ENCODE results near the gene DDX52. TPM values are rescaled to one million over a fixed set of nuclear protein-coding genes. Genes with fewer than 3 reads are reported as not detected.

Gene DDX52
- total RNA-seq, 1 experiment from 2014 or later, result 65.4 TPM

DNA sequence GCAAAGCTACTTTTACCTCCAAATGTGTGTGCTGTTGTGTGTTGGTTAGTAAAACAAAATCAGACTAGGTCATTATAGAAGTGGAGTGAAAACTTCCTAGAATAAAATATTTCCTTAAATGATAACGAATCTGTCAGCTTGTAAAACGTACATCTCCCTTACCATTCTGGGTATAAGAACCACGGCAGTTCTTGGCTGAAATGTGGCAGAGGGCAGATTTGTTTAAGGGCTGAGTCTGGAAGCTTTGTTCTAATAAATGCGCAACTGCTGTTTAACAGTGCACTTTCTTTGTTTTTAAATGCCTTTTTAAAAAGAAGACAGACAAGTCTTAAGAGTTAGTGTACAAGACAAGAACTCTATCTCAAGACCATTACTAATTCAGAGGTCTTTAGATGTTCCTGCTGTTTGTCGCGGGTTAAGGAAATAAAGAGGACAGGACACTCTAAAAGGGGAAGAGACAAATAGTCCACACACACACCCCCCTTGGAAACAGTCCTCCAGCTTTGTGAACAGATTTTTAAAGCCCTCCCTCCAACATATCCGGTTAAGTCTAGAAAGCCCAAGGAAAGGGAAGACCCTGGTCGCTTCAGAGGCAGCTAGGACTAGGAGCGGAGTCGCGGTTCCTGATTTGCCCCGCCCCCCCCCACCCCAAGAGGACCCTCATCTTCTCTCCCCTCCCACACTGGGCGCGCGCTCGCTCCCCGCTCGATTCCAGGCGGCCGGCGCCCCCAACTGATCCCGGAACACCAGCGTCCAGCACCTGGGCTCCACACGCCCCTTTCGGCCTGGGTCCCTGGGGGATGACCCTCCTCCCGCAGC, 34.7 kb downstream of the DDX52 start:
- H3K18ac ChIP-seq (ENCODE audit: insufficient read length, low read depth, low read length), result no peak overlapping the region
- H3K4me3 Mint-ChIP-seq, result peak overlapping the region; percentile 89 to 94
- H3K4me1 ChIP-seq (ENCODE audit: insufficient read depth, low read length), result no peaks in the 10 kb centered on the region
- no peak overlapping the region for H2BK20ac ChIP-seq (ENCODE audit: low read depth, low read length, poor library complexity, severe bottlenecking)
- peaks cover 4% of the 10 kb centered on the region for H3K23me2 ChIP-seq (ENCODE audit: insufficient read length, low read depth, low read length, poor library complexity, severe bottlenecking)
- H4K91ac ChIP-seq (ENCODE audit: insufficient read length, low read depth, low read length), result no peak overlapping the region
- no peak overlapping the region for H3K4ac ChIP-seq (ENCODE audit: low read depth, low read length)
- no peaks in the 10 kb centered on the region for H3K27me3 ChIP-seq (ENCODE audit: insufficient read depth, low read length)
- peak overlapping the region; percentile 90 to 98 (median 94); a peak in 6 of 7 replicates for H3K27ac Mint-ChIP-seq
- peaks cover 0 to 2% of the 10 kb centered on the region in 2 experiments; a peak in 2 of 5 replicates for H3K9me3 Mint-ChIP-seq
- peaks cover 3 to 21% (median 8%) of the 10 kb centered on the region in 3 experiments for H3K36me3 Mint-ChIP-seq (ENCODE audit: insufficient read depth in 1 of 3, low read depth in 3 of 3)
- peak overlapping the region; percentile 59 for H3K9ac ChIP-seq (ENCODE audit: extremely low read depth, insufficient read length, low read length)
- peaks cover 13 to 21% of the 10 kb centered on the region in 2 experiments for H3K4me1 Mint-ChIP-seq
- no peak overlapping the region for H3K56ac ChIP-seq (ENCODE audit: insufficient read length, low read depth, low read length)
- no peak overlapping the region for H4K5ac ChIP-seq (ENCODE audit: insufficient read length, low read depth, low read length)
- H3K27ac ChIP-seq (ENCODE audit: insufficient read length, low read depth, low read length), result no peak overlapping the region
- H4K8ac ChIP-seq (replicated peaks; ENCODE audit: insufficient read length, low read depth, low read length), result no peak overlapping the region
- peak overlapping the region; percentile 94 for H3K4me2 ChIP-seq (ENCODE audit: insufficient read depth, insufficient read length, low read length)
- peak overlapping the region; percentile 81 for H2AFZ ChIP-seq (ENCODE audit: low read length)
- no peak overlapping the region for H2AK5ac ChIP-seq (ENCODE audit: insufficient read length, low read length)
- H3K27me3 Mint-ChIP-seq (ENCODE audit: low read depth), result no peaks in the 10 kb centered on the region
- DNase-seq, result peak; percentile 79
- H2BK5ac ChIP-seq (ENCODE audit: insufficient read length, low read length), result no peak overlapping the region
- no peak overlapping the region for H2BK120ac ChIP-seq (ENCODE audit: low read depth, low read length, poor library complexity, severe bottlenecking)
- no peak overlapping the region for H2BK15ac ChIP-seq (ENCODE audit: low read depth, low read length)
- no CpG with 5 or more reads among the region's 26 CpGs for WGBS (ENCODE audit: extremely low coverage, insufficient read length, low lambda C conversion rate)
- no peaks in the 10 kb centered on the region for H3K9me3 ChIP-seq (ENCODE audit: control insufficient read depth, low read depth, low read length)
- H3K23ac ChIP-seq (ENCODE audit: insufficient read length, low read depth, low read length), result no peak overlapping the region
- no peaks in the 10 kb centered on the region for H3K79me2 ChIP-seq (ENCODE audit: insufficient read depth, low read length)
- H3K79me1 ChIP-seq (ENCODE audit: insufficient read depth, low read depth, low read length, poor library complexity, severe bottlenecking), result peaks cover 7% of the 10 kb centered on the region
- no peak overlapping the region for H3T11ph ChIP-seq (ENCODE audit: low read length)
- H4K20me1 ChIP-seq (ENCODE audit: control insufficient read depth, insufficient read depth, insufficient read length), result no peaks in the 10 kb centered on the region
- H2BK12ac ChIP-seq (ENCODE audit: insufficient read length, low read depth, low read length), result no peak overlapping the region
- H3K14ac ChIP-seq (ENCODE audit: insufficient read depth, low read length), result no peak overlapping the region; the same call in 1 of the 2 replicates
- TF ChIP-seq, protein P1, sequence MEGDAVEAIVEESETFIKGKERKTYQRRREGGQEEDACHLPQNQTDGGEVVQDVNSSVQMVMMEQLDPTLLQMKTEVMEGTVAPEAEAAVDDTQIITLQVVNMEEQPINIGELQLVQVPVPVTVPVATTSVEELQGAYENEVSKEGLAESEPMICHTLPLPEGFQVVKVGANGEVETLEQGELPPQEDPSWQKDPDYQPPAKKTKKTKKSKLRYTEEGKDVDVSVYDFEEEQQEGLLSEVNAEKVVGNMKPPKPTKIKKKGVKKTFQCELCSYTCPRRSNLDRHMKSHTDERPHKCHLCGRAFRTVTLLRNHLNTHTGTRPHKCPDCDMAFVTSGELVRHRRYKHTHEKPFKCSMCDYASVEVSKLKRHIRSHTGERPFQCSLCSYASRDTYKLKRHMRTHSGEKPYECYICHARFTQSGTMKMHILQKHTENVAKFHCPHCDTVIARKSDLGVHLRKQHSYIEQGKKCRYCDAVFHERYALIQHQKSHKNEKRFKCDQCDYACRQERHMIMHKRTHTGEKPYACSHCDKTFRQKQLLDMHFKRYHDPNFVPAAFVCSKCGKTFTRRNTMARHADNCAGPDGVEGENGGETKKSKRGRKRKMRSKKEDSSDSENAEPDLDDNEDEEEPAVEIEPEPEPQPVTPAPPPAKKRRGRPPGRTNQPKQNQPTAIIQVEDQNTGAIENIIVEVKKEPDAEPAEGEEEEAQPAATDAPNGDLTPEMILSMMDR (conservative IDR thresholded peaks at IDR 0.05), result no peak

Measured in H9 (cell line).